K562 treated with DMSO at 1 percent for 48 hours (cell line): Measurements from ENCODE around the gene ZNF677. TPM values are rescaled to one million over a fixed set of nuclear protein-coding genes. Genes with fewer than 3 reads are reported as not detected.

Source experiments
- total RNA-seq: library from RNA; unstranded; fragments of 300-600 nt; gene quantifications from 2 replicates; pipeline ENCODE4 v1.2.3, GENCODE V29; 2022; ENCODE audit warnings: low replicate concordance; ENCODE audit errors: extremely low read depth

ZNF677 gene
- total RNA-seq = not detected in 2 replicates

DNA sequence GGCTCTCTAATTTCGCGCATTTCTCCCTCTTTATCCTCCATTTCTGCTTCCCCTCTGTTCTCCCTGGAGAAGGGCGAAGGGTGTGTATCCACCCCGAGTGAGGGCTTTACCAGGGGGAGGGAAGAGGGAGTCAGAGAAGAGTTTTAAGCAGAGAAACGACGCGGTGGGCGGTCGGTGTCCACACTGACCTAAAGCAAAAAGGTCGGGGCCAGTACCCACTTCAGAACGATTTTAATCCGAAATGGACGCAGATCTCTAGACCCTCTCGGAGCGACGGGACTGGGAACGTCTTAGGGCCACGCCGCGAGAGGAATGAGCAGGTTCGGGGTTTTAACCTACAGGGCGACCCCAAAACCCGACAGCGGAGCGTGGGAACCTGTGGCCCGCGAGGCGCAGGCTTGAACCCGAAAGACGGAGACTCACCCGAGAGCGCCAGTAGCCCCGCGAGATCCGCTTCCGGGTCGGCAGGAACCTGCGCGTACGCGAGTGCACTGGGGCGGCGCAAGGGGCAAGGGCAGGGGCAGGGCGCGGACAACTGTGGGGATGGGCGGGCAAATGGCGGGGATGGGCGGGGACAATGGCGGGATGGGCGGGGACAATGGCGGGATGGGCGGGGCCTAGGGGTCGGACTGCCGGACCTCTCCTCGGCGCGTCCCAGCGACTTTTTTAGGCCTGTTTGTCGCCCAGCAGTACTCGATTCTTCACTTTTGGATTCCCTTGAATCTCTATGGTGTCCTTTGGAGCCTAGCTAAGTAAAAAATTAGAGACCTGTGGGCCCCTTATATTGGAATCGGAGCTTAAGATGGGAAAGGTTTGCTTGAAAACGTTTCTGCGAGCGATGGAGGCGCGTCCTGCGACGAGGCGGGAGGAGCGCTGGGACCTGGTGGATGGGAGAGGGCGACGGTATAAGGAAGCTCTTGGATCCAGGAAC, at the start of gene ZNF677:
Gene ZNF677 (minus strand): TSS at position 463 of the 931 bp plus-strand sequence. CDS start 3,323 bp downstream, outside the sequence.

DNA sequence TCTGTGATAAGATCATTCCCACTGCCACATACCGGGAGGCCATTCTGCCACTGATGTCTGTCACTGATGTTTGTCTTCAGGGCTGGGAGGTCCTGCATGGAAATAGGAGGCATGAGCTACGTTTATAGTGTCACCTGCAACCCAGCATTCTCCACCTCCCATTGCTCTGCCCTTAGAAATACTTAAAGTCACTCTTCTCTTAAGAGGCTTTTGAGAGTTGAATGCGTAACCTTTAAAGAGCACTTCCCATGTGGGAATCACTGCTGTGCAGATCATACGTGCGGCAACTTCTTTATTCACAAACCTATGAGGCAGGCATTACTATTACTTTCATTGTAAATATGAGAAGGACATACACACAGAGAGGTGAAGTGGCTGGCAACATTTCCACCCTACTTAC, 12.9 kb upstream of the ZNF677 start, which contains the start of gene VN1R4:
Gene VN1R4 (minus strand): TSS at position 101 of the 400 bp plus-strand sequence. CDS start 58 bp downstream, at position 43.

DNA sequence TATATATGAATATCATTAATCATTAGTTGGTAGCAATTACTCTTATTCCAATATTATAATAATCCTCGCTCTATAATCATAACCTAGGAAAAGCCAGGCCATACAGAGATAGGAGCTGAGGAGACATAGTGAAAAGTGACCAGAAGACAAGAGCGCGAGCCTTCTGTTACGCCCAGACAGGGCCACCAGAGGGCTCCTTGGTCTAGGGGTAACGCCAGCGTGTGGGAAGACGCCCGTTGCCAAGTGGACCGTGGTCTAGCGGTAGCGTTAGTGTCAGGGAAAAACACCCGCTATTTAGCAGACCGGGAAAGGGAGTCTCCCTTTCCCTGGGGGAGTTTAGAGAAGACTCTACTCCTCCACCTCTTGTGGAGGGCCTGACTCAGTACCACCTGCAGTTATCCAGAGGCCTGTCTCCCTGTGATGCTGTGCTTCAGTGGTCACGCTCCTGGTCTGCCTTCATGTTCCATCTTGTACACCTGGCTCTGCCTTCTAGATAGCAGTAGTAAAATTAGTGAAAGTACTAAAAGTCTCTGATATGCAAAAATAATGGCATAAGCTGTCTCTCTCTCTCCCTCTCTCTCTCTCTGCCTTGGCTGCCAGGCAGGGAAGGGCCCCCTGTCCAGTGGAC, 3.2 kb upstream of the ZNF677 start, which contains the start of gene VN1R2:
Gene VN1R2 (plus strand): TSS at position 578 of the 628 bp plus-strand sequence. CDS start 84 bp downstream, outside the sequence.

DNA sequence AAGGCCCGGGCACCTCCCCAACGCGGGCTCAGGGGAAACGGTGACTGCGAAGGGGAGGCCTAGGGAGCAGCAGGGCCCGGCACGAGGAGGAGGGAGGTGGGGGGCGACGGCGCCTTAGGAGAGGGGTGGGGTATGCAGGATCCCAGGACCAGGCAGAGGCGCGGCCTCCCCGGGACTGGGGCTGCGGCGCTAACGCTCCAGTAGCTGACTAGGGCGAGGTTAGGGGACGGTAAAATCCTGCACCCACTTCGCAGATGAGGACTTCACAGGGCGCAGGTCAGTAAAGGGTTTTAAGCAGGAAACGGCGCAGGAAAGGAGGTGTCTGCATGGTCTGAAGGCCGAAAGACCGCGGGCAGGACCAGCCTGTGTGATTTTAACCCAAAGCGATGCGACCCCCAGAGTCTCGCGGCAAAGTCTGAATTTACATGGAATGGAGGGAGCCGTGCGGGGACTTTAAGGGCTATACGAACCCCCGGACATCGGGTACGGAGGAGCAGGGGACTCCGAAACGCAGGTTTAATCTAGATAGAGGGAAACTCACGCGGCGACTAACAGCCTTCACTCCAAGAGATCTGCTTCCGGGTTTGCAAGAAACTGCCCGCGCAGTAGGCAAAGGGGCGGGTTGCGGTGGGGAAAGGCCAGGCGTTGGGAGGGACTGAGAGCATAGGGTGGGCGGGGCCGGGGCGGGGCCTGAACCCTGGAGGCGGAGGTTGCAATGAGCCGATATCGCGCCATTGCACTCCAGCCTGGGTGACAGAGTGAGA, 61.7 kb downstream of the ZNF677 start, which contains the start of gene ZNF665:
Gene ZNF665 (minus strand): TSS at position 588 of the 764 bp plus-strand sequence. CDS start 10,460 bp downstream, outside the sequence.

Other genes with a start within 250 kb of the ZNF677 start
- not detected in 2 replicates for gene ERVV-1, start 241.0 kb downstream of the ZNF677 start, total RNA-seq
- gene ERVV-2, start 210.1 kb downstream of the ZNF677 start, total RNA-seq = not detected in 2 replicates
- not detected in 2 replicates for gene ZNF160, start 151.5 kb downstream of the ZNF677 start, total RNA-seq
- not detected in 2 replicates for gene ZNF415, start 122.0 kb downstream of the ZNF677 start, total RNA-seq
- not detected in 2 replicates for gene ZNF347, start 95.8 kb downstream of the ZNF677 start, total RNA-seq
- not detected in 2 replicates for gene ZNF665, start 61.5 kb downstream of the ZNF677 start, total RNA-seq
- not detected in 2 replicates for gene VN1R2, start 3.4 kb upstream of the ZNF677 start, total RNA-seq
- gene VN1R4, start 12.8 kb upstream of the ZNF677 start, total RNA-seq = not detected in 2 replicates
- gene ZNF845, start 78.9 kb upstream of the ZNF677 start, total RNA-seq = not detected in 2 replicates
- not detected in 2 replicates for gene ZNF525, start 110.8 kb upstream of the ZNF677 start, total RNA-seq
- gene ZNF765, start 140.3 kb upstream of the ZNF677 start, total RNA-seq = not detected in 2 replicates
- gene ZNF761, start 177.1 kb upstream of the ZNF677 start, total RNA-seq = not detected in 2 replicates
- not detected in 2 replicates for gene ZNF813, start 212.9 kb upstream of the ZNF677 start, total RNA-seq